ENCODE measurements around the gene TCEA3. TPM values are rescaled to one million over a fixed set of nuclear protein-coding genes. Genes with fewer than 3 reads are reported as not detected.

The TCEA3 gene
- polyA plus RNA-seq, 3 donors, result 0.26 to 0.52 TPM; not detected in 1

- peaks cover 0 to 2% (median 1%) of the 10 kb centered on the region in 7 donors for H3K9me3 Mint-ChIP-seq
- Histone ChIP-seq H3K4me3 (replicated peaks in 1 of 3; ENCODE audit: low read depth in 2 of 3, low read length in 3 of 3) (no peak overlapping the region), H4K20me1 (ENCODE audit: insufficient read depth, low read length) (no peaks in the 10 kb centered on the region), H3K9me3 (replicated peaks in 1 of 2; ENCODE audit: control insufficient read depth in 1 of 2, insufficient read depth in 1 of 2, low read length in 2 of 2) (no peaks in the 10 kb centered on the region), H3K36me3 (replicated peaks in 1 of 2; ENCODE audit: control insufficient read depth in 1 of 2, insufficient read depth in 2 of 2, low read length in 2 of 2) (no peaks in the 10 kb centered on the region), H3K4me1 (ENCODE audit: control insufficient read depth in 1 of 2, insufficient read depth in 2 of 2, low read length in 2 of 2) (no peaks in the 10 kb centered on the region), H3K27ac (ENCODE audit: low read depth in 1 of 2, low read length in 2 of 2) (no peak overlapping the region), H3K9ac (ENCODE audit: insufficient read depth, low read length, poor library complexity, severe bottlenecking) (no peak overlapping the region), H2AFZ (ENCODE audit: insufficient read depth, low read depth, low read length, poor library complexity, severe bottlenecking) (no peak overlapping the region), H3K27me3 (ENCODE audit: control insufficient read depth in 2 of 2, insufficient read depth in 2 of 2, low read length in 2 of 2) (no peaks in the 10 kb centered on the region), H3K4me2 (replicated peaks; ENCODE audit: extremely low read depth, low read length, poor library complexity, severe bottlenecking) (no peak overlapping the region), H3K79me2 (ENCODE audit: insufficient read depth, low read length) (no peaks in the 10 kb centered on the region)
- intact Hi-C loops (cut with micrococcal nuclease), result no loop called here
- no peak for TF ChIP-seq CTCF (IDR thresholded peaks at IDR 0.05)
- H3K27ac Mint-ChIP-seq, result no peak overlapping the region
- WGBS (ENCODE audit: insufficient coverage), result 100% methylated on average over 1 of the region's 1 CpG
- peak overlapping the region in 1 of 2 donors; percentile 37 for H3K4me3 Mint-ChIP-seq
- H3K36me3 Mint-ChIP-seq, result no peaks in the 10 kb centered on the region
- H3K27me3 Mint-ChIP-seq (ENCODE audit: low read depth in 3 of 3), result peaks cover 0 to 8% (median 2%) of the 10 kb centered on the region in 3 donors
- H3K4me1 Mint-ChIP-seq, result peaks cover 3% of the 10 kb centered on the region
- no peak for DNase-seq
Measured at GRCh38 chr1:23352096-23352695, 72.4 kb downstream of the TCEA3 start.

GRCh38 chr1:23345920-23346319 is 78.6 kb downstream of the TCEA3 start:
- H3K4me2 ChIP-seq (replicated peaks; ENCODE audit: extremely low read depth, low read length, poor library complexity, severe bottlenecking), result no peak overlapping the region
- peaks cover 32% of the 10 kb centered on the region for H3K79me2 ChIP-seq (ENCODE audit: insufficient read depth, low read length)
- Mint-ChIP-seq H3K36me3 (no peaks in the 10 kb centered on the region), H3K9me3 (peaks cover 0 to 5% (median 0%) of the 10 kb centered on the region in 7 donors), H3K27me3 (ENCODE audit: low read depth in 3 of 3) (peaks cover 0 to 4% (median 2%) of the 10 kb centered on the region in 3 donors), H3K4me1 (peaks cover 30% of the 10 kb centered on the region), H3K4me3 (peak overlapping the region in 1 of 2 donors; percentile 12), H3K27ac (peak overlapping the region in 2 of 7 donors; percentile 25 to 31)
- 97% methylated on average over 11 of the region's 14 CpGs for WGBS (ENCODE audit: insufficient coverage)
- no peak overlapping the region for H3K9ac ChIP-seq (ENCODE audit: insufficient read depth, low read length, poor library complexity, severe bottlenecking)
- H3K9me3 ChIP-seq (replicated peaks in 1 of 2; ENCODE audit: control insufficient read depth in 1 of 2, insufficient read depth in 1 of 2, low read length in 2 of 2), result no peaks in the 10 kb centered on the region
- intact Hi-C loops (cut with micrococcal nuclease), result loop anchor here in 1 of 2 donors (2.0 to 10.0 kb wide), 2 partner anchors 23 to 61 kb away; partner anchors contain the start of gene ZNF436
- H3K27ac ChIP-seq (ENCODE audit: low read depth in 1 of 2, low read length in 2 of 2), result no peak overlapping the region
- peak overlapping the region; percentile 36 for H2AFZ ChIP-seq (ENCODE audit: insufficient read depth, low read depth, low read length, poor library complexity, severe bottlenecking)
- no peaks in the 10 kb centered on the region for H3K27me3 ChIP-seq (ENCODE audit: control insufficient read depth in 2 of 2, insufficient read depth in 2 of 2, low read length in 2 of 2)
- H3K4me1 ChIP-seq (ENCODE audit: control insufficient read depth in 1 of 2, insufficient read depth in 2 of 2, low read length in 2 of 2), result peaks cover 28 to 36% of the 10 kb centered on the region in 2 donors
- H3K4me3 ChIP-seq (replicated peaks in 1 of 3; ENCODE audit: low read depth in 2 of 3, low read length in 3 of 3), result no peak overlapping the region
- no peak for DNase-seq
- H3K36me3 ChIP-seq (replicated peaks in 1 of 2; ENCODE audit: control insufficient read depth in 1 of 2, insufficient read depth in 2 of 2, low read length in 2 of 2), result no peaks in the 10 kb centered on the region
- no peak for TF ChIP-seq CTCF (IDR thresholded peaks at IDR 0.05)
- H4K20me1 ChIP-seq (ENCODE audit: insufficient read depth, low read length), result peaks cover 27% of the 10 kb centered on the region

Measured in CD14-positive monocyte (primary cell).